GM18507 (cell line): ENCODE measurements around the gene ARHGEF4.

ENCODE experiments used
- DNase-seq: peaks from one replicate; pipeline ENCODE4 v3.0.0; 2011; ENCODE audit warnings: low read depth; ENCODE audit not compliant: insufficient read length; ENCODE audit errors: extremely low spot score
- FAIRE-seq: peaks from 2 replicates; lab custom pipeline; 2011; peaks lifted over from hg19 to GRCh38; lab: Jason Lieb, UNC

Gene ARHGEF4

DNA sequence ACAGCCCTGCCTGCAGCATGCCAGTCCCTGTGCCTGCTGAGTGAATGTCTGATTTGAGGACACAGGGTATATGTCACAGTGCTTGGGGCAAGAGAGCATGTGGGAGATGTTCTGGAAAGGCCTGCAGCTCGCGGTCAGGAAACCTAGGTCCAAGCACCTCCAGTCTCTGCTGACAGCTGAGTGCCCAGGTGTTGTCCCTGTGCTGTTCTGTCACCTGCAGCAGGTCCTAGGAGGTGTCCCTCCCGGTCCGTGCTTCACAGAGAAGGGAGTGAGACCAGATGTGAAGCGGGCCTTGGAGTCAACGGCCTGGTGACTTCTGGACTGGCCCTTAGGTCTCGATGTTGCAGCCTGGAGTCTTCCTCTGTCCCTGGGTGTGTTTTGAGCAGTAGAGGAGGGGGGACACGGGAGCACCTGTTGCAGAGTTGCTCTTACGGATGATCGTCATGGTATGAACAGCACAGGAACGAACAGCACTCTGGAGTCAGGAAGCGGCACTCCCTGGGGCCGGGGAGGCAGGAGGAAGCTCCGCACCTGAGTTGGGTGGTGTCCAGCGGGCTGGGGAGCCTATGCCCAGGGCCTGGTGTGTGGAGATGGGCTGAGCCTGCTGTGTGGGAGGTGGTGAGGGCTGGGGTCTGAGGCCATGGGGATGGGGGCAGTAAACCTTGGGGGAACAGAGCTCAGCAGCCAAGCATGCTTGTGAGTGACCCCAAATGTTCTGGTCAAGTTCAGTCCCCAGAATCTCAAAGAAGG is 21.6 kb upstream of the ARHGEF4 start:
- DNase-seq (no peak), FAIRE-seq (no peak)

GRCh38 chr2:130818809-130819208 is 17.9 kb upstream of the ARHGEF4 start:
- DNase-seq (no peak), FAIRE-seq (no peak)

GRCh38 chr2:130819226-130819607 is 17.5 kb upstream of the ARHGEF4 start:
- DNase-seq (no peak), FAIRE-seq (no peak)

DNA sequence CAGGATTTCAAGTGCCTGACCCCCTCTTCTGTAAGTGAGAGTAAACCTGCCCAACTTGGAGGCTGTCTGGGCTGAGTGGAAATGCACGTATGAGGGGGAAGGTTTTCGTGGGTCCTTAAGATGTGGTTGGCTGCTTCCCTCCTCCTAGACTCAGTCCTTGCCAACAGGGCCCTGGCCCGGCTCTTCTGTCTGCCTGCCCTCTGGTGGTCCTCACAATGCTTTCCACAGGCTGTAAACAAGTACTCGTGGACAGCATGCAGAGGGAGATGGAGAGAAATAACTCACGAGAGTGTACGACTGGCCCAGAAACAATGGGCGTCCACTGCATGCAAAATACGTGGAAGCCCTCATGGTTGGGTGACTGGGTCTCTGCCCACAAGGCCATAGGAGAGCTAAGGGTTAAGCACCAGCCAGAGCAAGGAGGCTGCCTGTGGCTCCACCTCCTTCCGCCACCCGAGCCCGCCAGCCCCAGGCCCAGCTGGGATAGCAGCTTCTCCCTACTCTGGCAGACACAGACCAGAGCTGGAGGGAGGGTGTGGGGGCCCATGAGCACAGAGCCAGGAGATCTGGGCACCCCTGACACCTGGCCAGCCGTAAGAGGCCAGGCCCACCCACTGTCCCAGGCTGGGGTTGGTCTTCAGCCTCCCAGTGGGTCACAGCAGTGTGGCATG is 17.0 kb upstream of the ARHGEF4 start:
- DNase-seq (no peak), FAIRE-seq (no peak)

GRCh38 chr2:130820279-130820861 is 16.3 kb upstream of the ARHGEF4 start:
- no peak for FAIRE-seq

GRCh38 chr2:130821867-130822266 is 14.8 kb upstream of the ARHGEF4 start:
- DNase-seq (no peak), FAIRE-seq (no peak)

More at GRCh38 chr2:130820279-130820861, 16.3 kb upstream of the ARHGEF4 start:
- no peak for DNase-seq

DNA sequence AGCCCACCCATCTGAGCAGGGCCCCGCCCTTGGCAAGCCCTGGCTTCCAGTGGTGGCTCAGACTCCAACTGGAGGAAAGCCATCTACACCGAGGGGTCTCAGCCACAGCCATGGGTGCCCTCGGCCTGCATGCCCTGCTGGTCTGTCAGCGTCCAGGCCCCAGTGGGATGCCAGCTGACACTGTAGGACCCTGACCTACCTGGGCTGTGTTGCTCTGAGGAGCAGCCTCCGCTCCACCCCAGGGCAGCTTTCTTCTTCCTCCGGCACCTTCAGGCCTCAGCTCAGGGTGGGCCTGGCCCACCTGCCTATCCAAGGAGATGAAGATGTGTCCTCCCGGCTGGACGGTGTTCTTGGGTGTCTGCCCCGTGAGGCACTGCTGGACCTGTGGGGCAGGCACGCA is 13.9 kb upstream of the ARHGEF4 start:
- DNase-seq (no peak), FAIRE-seq (no peak)

- no peak for FAIRE-seq
Measured at GRCh38 chr2:130823171-130823885, 13.4 kb upstream of the ARHGEF4 start.

DNA sequence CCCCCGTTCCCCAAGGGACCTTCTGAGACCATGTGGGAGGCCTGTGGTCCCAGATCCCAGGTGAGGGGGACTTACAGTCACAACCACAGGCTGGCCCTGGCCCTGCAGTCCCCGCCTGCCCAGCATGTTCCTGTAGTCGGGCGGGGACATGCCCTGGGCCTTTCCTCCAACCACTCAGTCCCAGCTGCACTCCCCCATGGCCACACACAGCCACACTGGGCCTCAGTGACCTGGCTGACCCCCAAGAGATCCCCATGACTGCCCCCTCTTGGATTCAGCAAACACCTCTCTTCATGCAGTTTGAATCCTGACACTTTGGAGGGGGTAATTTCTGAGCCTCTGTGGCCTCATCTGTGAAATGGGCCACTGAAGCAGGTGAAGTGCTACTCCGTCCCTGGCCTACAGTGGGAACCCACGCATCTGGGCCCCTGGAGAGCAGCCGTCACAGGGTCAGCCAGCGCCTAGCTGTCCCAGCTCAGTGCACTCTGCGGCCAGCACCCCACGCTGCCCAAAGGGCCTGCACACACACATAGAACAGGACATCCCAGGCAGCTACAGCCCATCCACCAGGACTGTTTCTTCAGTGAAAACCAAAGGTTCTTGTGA is 12.7 kb upstream of the ARHGEF4 start:
- no peak for FAIRE-seq
- DNase-seq, result no peak

More at GRCh38 chr2:130823171-130823885, 13.4 kb upstream of the ARHGEF4 start:
- no peak for DNase-seq

- peak; percentile 61 for DNase-seq
- FAIRE-seq, result peak; percentile 92
Measured at GRCh38 chr2:130824492-130825061, 12.1 kb upstream of the ARHGEF4 start.

- DNase-seq, result no peak
- no peak for FAIRE-seq
Measured at GRCh38 chr2:130825231-130825965, 11.3 kb upstream of the ARHGEF4 start.

- DNase-seq, result no peak
Measured at GRCh38 chr2:130825966-130826253, 10.8 kb upstream of the ARHGEF4 start.

GRCh38 chr2:130826419-130826818 is 10.3 kb upstream of the ARHGEF4 start:
- DNase-seq, result no peak
- no peak for FAIRE-seq

More at GRCh38 chr2:130825966-130826253, 10.8 kb upstream of the ARHGEF4 start:
- FAIRE-seq, result no peak

DNA sequence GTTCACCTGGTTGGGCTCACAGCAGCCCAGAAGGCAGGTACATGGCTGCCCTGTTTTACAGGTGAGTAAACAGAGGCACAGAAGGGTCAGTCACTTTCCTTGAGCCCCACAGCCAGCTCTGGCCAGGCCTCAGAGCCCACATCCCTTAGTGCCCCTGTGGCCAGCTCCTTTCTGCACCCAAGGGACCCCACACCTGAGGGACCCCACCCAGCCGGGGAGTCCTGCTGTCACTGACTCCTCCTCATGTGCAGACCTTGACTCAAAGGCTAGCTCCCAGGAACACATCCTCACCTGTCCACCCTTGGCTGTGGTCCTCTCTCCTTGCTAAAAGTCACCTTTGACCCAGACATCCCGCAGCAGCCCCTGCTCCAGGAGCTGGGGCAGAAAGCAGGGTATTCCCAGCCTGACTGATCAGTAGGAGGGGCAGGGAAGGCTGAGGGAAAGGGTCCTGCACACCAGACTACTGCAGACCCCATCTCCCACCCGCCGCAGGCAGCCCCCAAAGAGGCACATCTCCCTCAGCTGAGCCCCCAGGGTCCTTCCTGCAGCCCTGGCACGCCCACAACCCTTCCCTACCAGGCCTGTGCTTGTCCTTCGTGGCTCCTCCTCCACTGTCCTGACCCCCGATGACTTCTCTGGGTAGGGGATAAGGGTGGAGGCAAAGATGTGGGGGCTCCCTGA is 9.8 kb upstream of the ARHGEF4 start:
- FAIRE-seq (no peak), DNase-seq (no peak)

DNA sequence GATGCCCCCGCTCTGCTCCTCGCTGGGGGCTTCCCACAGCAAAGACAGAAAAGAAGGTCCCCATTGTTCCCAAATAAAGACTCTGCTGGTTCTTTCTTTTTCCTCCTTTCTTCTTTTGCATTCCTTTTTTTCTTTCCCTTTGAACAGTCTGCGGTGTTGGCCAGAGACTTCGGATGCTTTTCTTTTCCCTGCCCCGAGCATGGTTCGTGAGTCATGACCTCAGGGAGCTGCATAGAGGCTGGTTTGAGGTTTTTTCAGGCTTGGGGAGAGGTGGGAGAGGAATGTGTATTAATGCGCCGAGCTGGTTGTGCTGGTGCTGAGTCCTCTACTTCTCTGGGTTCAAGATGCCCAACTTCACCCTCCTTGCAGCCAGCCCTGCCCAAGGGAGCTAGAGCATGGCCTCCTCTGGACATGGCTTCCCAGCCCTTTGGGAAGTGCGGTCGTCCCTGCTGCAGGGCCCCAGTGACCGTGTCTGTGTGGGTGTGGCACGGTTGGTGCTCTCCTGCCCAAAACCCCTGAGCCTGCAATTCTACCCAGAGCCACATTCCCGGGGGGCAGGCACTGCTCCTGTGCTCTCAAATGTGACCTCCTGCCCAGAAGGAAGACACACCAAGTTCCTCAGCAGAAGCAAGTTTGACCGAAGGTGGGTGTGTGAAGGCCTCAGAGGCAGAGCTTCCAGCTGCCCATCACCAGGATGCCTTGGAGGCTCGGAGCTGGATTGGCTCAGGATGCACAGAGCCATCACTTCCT is 9.0 kb upstream of the ARHGEF4 start:
- DNase-seq, result no peak
- no peak for FAIRE-seq

DNA sequence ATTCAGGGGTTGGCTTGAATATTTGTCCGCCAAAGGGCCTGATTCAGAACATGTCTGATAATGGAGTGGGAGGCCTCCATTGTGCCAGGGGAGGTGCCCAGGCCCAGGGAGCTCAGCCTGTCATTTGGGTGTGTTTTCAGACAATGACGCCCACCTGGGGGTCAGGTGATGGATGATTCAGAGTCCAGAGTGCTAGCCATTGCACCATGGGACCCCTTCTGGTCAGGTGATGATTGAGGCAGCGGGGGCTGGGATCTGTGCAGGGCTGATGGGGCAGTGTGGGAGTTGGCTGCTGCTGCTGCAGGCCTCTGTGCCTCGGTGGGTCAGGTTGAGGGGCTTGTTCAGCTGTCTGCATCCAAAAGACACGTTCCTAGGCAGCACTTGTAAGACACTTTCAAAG is 8.3 kb upstream of the ARHGEF4 start:
- DNase-seq, result no peak
- no peak for FAIRE-seq

GRCh38 chr2:130829015-130829414 is 7.7 kb upstream of the ARHGEF4 start:
- DNase-seq (no peak), FAIRE-seq (no peak)

DNA sequence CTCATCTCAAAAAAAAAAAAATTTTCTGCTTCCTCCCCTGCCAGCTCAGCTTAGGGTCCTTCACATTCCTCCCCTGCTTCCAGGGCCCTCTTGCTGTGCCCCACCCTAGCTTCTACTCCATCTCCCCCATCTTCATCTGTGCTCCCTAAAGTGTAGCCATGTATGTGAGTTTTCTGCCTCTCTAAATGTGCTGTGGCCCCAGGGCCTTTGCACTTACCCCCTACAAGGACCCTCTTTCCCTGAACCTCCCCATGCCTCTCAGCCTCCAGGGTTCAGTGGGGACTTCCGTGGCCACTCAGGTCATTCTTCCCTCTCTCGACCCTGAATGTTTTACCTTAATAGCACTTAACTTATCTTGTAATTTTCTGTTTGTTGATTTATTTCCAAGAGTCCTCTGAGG is 6.2 kb upstream of the ARHGEF4 start:
- DNase-seq, result no peak
- FAIRE-seq, result no peak
